Immature natural killer cell (primary cell): ENCODE measurements around the gene WAPL. TPM values are rescaled to one million over a fixed set of nuclear protein-coding genes. Genes with fewer than 3 reads are reported as not detected.
"Not testable (repeated sequence)": the region's sequence is repeated elsewhere in the genome, so short reads cannot be mapped to it uniquely, and the experiment has no call there.

Source experiments
- DNase-seq, 3 donors: peaks; one replicate each; pipeline ENCODE4 v3.0.0; 2022; ENCODE audit warnings: mixed read lengths in 1 of 3
- H3K27ac Mint-ChIP-seq, 6 donors: one replicate each; pipeline ENCODE4 v1.8.0; 2020; ENCODE audit warnings: mixed read lengths in 6 of 6, mild to moderate bottlenecking in 5 of 6, inconsistent platforms in 4 of 6, moderate library complexity in 3 of 6
- H3K27me3 Mint-ChIP-seq, 3 donors: one replicate each; pipeline ENCODE4 v1.8.0; 2020 to 2021; ENCODE audit warnings: low read depth in 3 of 3, mild to moderate bottlenecking in 3 of 3, mixed read lengths in 3 of 3, moderate library complexity in 3 of 3, inconsistent platforms in 1 of 3
- H3K36me3 Mint-ChIP-seq, 3 donors: one replicate each; pipeline ENCODE4 v1.8.0; 2020; ENCODE audit warnings: mixed read lengths in 3 of 3, inconsistent platforms in 2 of 3, mild to moderate bottlenecking in 2 of 3
- H3K4me1 Mint-ChIP-seq, 2 donors: one replicate each; pipeline ENCODE4 v1.8.0; 2020; ENCODE audit warnings: inconsistent platforms in 2 of 2, mild to moderate bottlenecking in 2 of 2, mixed read lengths in 2 of 2, moderate library complexity in 1 of 2
- H3K4me3 Mint-ChIP-seq, 5 donors: one replicate each; pipeline ENCODE4 v1.8.0; 2020; ENCODE audit warnings: mild to moderate bottlenecking in 5 of 5, mixed read lengths in 5 of 5, inconsistent platforms in 3 of 5, moderate library complexity in 3 of 5
- H3K9me3 Mint-ChIP-seq, 6 donors: one replicate each; pipeline ENCODE4 v1.8.0; 2020; ENCODE audit warnings: mild to moderate bottlenecking in 6 of 6, mixed read lengths in 6 of 6, inconsistent platforms in 4 of 6, moderate library complexity in 3 of 6
- polyA plus RNA-seq, 3 donors: library from polyadenylated mRNA; unstranded; fragments of 300-500 nt; fragmentation: Illumina TruSeq; gene quantifications; one replicate each; pipeline ENCODE4 v1.2.3, GENCODE V29; 2021

WAPL gene
- polyA plus RNA-seq, 3 donors from 2014 or later = 19.7 to 40.4 (median 21.1) TPM

- peaks cover 2 to 10% (median 6%) of the 10 kb centered on the region in 3 donors for H3K27me3 Mint-ChIP-seq
- H3K4me3 Mint-ChIP-seq = peak overlapping the region in 1 of 5 donors; percentile 59
- DNase-seq = no peak
- peaks cover 12 to 21% of the 10 kb centered on the region in 2 donors for H3K4me1 Mint-ChIP-seq
- H3K27ac Mint-ChIP-seq = peak overlapping the region in 1 of 6 donors; percentile 57
- no peaks in the 10 kb centered on the region for H3K9me3 Mint-ChIP-seq
- H3K36me3 Mint-ChIP-seq = no peaks in the 10 kb centered on the region
Observed at GRCh38 chr10:86538547-86538946, 17.0 kb upstream of the WAPL start.

- H3K4me3 Mint-ChIP-seq, H3K36me3 Mint-ChIP-seq, H3K27me3 Mint-ChIP-seq, DNase-seq, H3K27ac Mint-ChIP-seq, H3K9me3 Mint-ChIP-seq: not testable (repeated sequence)
- peaks cover 12 to 21% of the 10 kb centered on the region in 2 donors for H3K4me1 Mint-ChIP-seq
Observed at GRCh38 chr10:86538040-86538439, 16.4 kb upstream of the WAPL start.

- Mint-ChIP-seq H3K27me3 (peaks cover 2 to 8% (median 4%) of the 10 kb centered on the region in 3 donors), H3K36me3 (no peaks in the 10 kb centered on the region), H3K4me1 (peaks cover 12 to 21% of the 10 kb centered on the region in 2 donors), H3K9me3 (no peaks in the 10 kb centered on the region), H3K27ac (peak overlapping the region; percentile 30 to 74 (median 62)), H3K4me3 (peak overlapping the region; percentile 79 to 85 (median 83))
- peak; percentile 44 to 54 (median 47) for DNase-seq
Observed at GRCh38 chr10:86536294-86536861, 14.8 kb upstream of the WAPL start.

GRCh38 chr10:86535132-86535882 is 13.7 kb upstream of the WAPL start:
- H3K4me1 Mint-ChIP-seq = peaks cover 12 to 21% of the 10 kb centered on the region in 2 donors
- peak overlapping the region; percentile 79 to 85 (median 83) for H3K4me3 Mint-ChIP-seq
- H3K27me3 Mint-ChIP-seq = peaks cover 2 to 8% (median 4%) of the 10 kb centered on the region in 3 donors
- DNase-seq = peak; percentile 19 to 31 (median 28)
- H3K27ac Mint-ChIP-seq = peak overlapping the region in 4 of 6 donors; percentile 24 to 69 (median 57)
- no peaks in the 10 kb centered on the region for H3K36me3 Mint-ChIP-seq
- no peaks in the 10 kb centered on the region for H3K9me3 Mint-ChIP-seq

- peaks cover 10 to 16% of the 10 kb centered on the region in 2 donors for H3K4me1 Mint-ChIP-seq
- no peaks in the 10 kb centered on the region for H3K36me3 Mint-ChIP-seq
- peak overlapping the region in 1 of 5 donors; percentile 27 for H3K4me3 Mint-ChIP-seq
- no peak overlapping the region for H3K27ac Mint-ChIP-seq
- peaks cover 2 to 8% (median 4%) of the 10 kb centered on the region in 3 donors for H3K27me3 Mint-ChIP-seq
- no peaks in the 10 kb centered on the region for H3K9me3 Mint-ChIP-seq
- no peak for DNase-seq
Observed at GRCh38 chr10:86533328-86533727, 11.7 kb upstream of the WAPL start.

GRCh38 chr10:86528736-86529135 is 7.1 kb upstream of the WAPL start:
- not testable (repeated sequence) for H3K4me3 Mint-ChIP-seq, H3K9me3 Mint-ChIP-seq, DNase-seq, H3K36me3 Mint-ChIP-seq, H3K27ac Mint-ChIP-seq, H3K4me1 Mint-ChIP-seq, H3K27me3 Mint-ChIP-seq

GRCh38 chr10:86526606-86527005 is 5.0 kb upstream of the WAPL start:
- Mint-ChIP-seq H3K4me3 (no peak overlapping the region), H3K36me3 (no peaks in the 10 kb centered on the region), H3K27ac (no peak overlapping the region), H3K4me1 (peaks cover 9 to 16% of the 10 kb centered on the region in 2 donors), H3K9me3 (no peaks in the 10 kb centered on the region), H3K27me3 (peaks cover 2 to 9% (median 4%) of the 10 kb centered on the region in 3 donors)
- no peak for DNase-seq

- H3K9me3 Mint-ChIP-seq, H3K4me3 Mint-ChIP-seq, H3K36me3 Mint-ChIP-seq, DNase-seq, H3K27ac Mint-ChIP-seq: not testable (repeated sequence)
- Mint-ChIP-seq H3K4me1 (peaks cover 12 to 19% of the 10 kb centered on the region in 2 donors), H3K27me3 (peaks cover 4 to 11% (median 6%) of the 10 kb centered on the region in 3 donors)
Observed at GRCh38 chr10:86525713-86526112, 4.1 kb upstream of the WAPL start.

- Mint-ChIP-seq H3K27ac (no peak overlapping the region), H3K36me3 (no peaks in the 10 kb centered on the region), H3K27me3 (peaks cover 4 to 11% (median 6%) of the 10 kb centered on the region in 3 donors), H3K9me3 (no peaks in the 10 kb centered on the region), H3K4me1 (peaks cover 21 to 32% of the 10 kb centered on the region in 2 donors), H3K4me3 (peak overlapping the region in 1 of 5 donors; percentile 21)
- DNase-seq = no peak
Observed at GRCh38 chr10:86524225-86524962, 2.8 kb upstream of the WAPL start.

- Mint-ChIP-seq H3K4me1 (peaks cover 31 to 43% of the 10 kb centered on the region in 2 donors), H3K27ac (peak overlapping the region in 2 of 6 donors; percentile 2 to 8), H3K4me3 (peak overlapping the region; percentile 18 to 92 (median 27))
Observed at GRCh38 chr10:86523348-86523747, 1.8 kb upstream of the WAPL start.

GRCh38 chr10:86522510-86522855 is 891 bp upstream of the WAPL start:
- Mint-ChIP-seq H3K9me3 (no peaks in the 10 kb centered on the region), H3K4me3 (peak overlapping the region; percentile 92 to 97 (median 92)), H3K36me3 (peaks cover 0 to 1% (median 0%) of the 10 kb centered on the region in 3 donors), H3K27me3 (peaks cover 4 to 9% (median 6%) of the 10 kb centered on the region in 3 donors), H3K27ac (peak overlapping the region; percentile 87 to 97 (median 92)), H3K4me1 (peaks cover 40 to 51% of the 10 kb centered on the region in 2 donors)
- DNase-seq = no peak

More at GRCh38 chr10:86523348-86523747, 1.8 kb upstream of the WAPL start:
- no peak for DNase-seq
- Mint-ChIP-seq H3K36me3 (no peaks in the 10 kb centered on the region), H3K9me3 (no peaks in the 10 kb centered on the region), H3K27me3 (peaks cover 4 to 9% (median 6%) of the 10 kb centered on the region in 3 donors)

- Mint-ChIP-seq H3K27ac (peak overlapping the region; percentile 87 to 95 (median 93)), H3K4me1 (peaks cover 52 to 66% of the 10 kb centered on the region in 2 donors), H3K9me3 (no peaks in the 10 kb centered on the region), H3K36me3 (peaks cover 5 to 8% (median 5%) of the 10 kb centered on the region in 3 donors), H3K4me3 (peak overlapping the region; percentile 92 to 97 (median 95)), H3K27me3 (peaks cover 4 to 9% (median 8%) of the 10 kb centered on the region in 3 donors)
- DNase-seq = peak; percentile 30 to 39 (median 34)
Observed at GRCh38 chr10:86520871-86521677, 518 bp downstream of the WAPL start.

GRCh38 chr10:86518781-86519180 is 2.8 kb downstream of the WAPL start:
- H3K4me3 Mint-ChIP-seq = peak overlapping the region in 4 of 5 donors; percentile 18 to 87 (median 68)
- peaks cover 4 to 8% (median 6%) of the 10 kb centered on the region in 3 donors for H3K27me3 Mint-ChIP-seq
- H3K4me1 Mint-ChIP-seq = peaks cover 70 to 85% of the 10 kb centered on the region in 2 donors
- no peaks in the 10 kb centered on the region for H3K9me3 Mint-ChIP-seq
- no peak for DNase-seq
- H3K27ac Mint-ChIP-seq = peak overlapping the region in 4 of 6 donors; percentile 9 to 76 (median 52)
- peaks cover 9 to 13% (median 11%) of the 10 kb centered on the region in 3 donors for H3K36me3 Mint-ChIP-seq
